ENCODE results near the gene LDLRAD3.

LDLRAD3 gene

DNA sequence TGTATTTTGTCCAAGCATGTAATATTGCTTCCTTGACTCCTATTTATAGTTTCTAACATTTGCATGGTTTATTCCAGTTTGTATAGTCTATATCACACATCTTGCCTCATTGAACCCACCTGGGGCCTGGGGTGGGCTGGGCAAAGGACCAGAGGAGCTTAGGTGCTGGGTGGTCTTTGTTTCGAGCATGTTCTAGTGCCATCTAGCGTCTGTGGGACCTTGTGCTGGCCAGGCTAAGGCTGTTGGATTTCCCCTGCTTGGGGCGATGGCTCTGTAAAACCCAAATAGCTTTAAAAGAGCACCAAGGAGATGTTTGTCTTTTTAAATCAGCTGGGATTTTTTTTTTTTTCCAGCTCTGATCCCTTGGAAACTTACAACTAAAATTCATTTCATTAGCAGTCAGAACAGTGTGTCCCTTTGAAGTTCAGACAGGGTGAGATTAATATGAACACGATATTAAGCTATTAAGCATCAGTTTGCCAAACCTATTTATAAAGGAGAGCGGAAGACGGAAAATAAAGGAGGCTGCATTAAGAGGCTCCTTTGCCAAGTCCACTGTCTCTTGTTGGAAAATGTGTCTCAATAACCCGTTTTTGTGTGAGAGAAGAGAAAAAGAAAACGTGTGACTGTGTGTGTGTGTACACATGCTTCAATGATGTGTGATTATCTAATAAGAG, 188.0 kb downstream of the LDLRAD3 start:
- peak; percentile 43 for DNase-seq
- in situ Hi-C loops (cut with MboI; ENCODE audit: low pct_unique_long_range_greater_than_20kb, low sequenced_read_pairs): loop anchor here (25.0 kb wide), 1 partner anchor 520 kb away; the partner anchor contains the start of gene FJX1

DNA sequence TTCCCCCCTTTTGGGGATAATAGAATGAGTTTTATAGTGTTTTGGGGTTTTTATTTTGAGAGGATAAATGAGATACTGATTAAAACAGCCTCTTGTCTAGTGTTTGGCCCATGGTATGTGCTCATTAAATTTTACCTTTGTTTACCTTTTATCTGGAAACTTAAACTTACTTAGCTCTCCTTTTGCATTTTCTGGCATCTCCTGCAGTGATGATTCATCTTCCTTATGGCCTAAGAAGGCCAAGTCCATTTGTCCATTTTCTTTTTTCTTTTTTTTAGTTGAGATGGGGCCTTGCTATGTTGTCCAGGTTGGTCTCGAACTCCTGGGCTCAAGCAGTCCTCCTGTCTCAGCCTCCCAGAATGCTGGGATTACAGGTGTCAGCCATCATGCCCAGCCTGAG, 189.1 kb downstream of the LDLRAD3 start:
- in situ Hi-C loops (cut with MboI; ENCODE audit: low pct_unique_long_range_greater_than_20kb, low sequenced_read_pairs): loop anchor here (25.0 kb wide), 1 partner anchor 521 kb away; the partner anchor contains the start of gene FJX1
- DNase-seq: no peak

DNA sequence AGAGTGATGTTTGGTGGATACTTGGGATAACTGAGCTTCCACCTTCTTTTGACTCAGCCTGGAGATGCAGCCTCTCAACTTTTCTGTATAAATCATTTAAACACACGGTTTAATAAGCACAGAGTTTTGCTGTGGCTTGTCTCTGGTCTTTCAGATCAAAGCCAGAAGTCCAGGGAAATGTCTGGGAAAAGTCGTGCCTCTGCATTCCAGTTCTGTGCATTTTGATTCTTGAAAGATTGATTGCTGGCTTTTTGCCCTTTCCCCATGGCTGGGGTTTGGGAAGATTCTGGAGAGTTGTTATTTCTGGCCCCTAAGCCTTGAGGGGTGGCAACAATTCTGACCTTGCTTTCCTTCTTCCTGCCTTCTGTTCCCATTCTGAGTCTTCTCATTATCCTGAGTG, 191.2 kb downstream of the LDLRAD3 start:
- DNase-seq: no peak
- in situ Hi-C loops (cut with MboI; ENCODE audit: low pct_unique_long_range_greater_than_20kb, low sequenced_read_pairs): loop anchor here (25.0 kb wide), 1 partner anchor 523 kb away; the partner anchor contains the start of gene FJX1

GRCh38 chr11:36139767-36140166, 195.9 kb downstream of the LDLRAD3 start:
- in situ Hi-C loops (cut with MboI; ENCODE audit: low pct_unique_long_range_greater_than_20kb, low sequenced_read_pairs): loop anchor here (25.0 kb wide), 1 partner anchor 527 kb away; the partner anchor contains the start of gene FJX1
- DNase-seq: no peak

GRCh38 chr11:36141196-36141953, 197.5 kb downstream of the LDLRAD3 start:
- no peak for DNase-seq

DNA sequence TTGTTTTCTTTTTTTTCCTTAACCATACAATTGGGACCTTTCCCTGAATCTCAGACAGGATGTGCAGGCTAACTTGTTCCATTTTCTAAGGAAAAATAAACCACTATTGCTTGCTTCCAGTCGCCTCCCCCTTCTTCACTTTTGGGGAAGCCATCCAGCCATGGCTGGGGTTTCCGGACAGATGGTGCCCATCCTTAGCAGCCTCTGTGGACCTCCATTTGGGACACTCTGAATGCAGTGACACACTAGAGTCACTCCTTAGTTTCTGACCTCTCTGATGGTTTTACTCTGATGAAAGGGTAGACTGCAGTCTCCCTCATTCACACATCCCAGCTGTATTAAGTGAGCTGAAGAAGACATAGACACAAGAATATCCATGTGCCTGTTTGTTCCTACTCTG, 198.1 kb downstream of the LDLRAD3 start:
- no peak for DNase-seq
- in situ Hi-C loops (cut with MboI; ENCODE audit: low pct_unique_long_range_greater_than_20kb, low sequenced_read_pairs): loop anchor here (25.0 kb wide), 1 partner anchor 530 kb away; the partner anchor contains the start of gene FJX1

More at GRCh38 chr11:36141196-36141953, 197.5 kb downstream of the LDLRAD3 start:
- in situ Hi-C loops (cut with MboI; ENCODE audit: low pct_unique_long_range_greater_than_20kb, low sequenced_read_pairs): loop anchor here (25.0 kb wide), 1 partner anchor 529 kb away; the partner anchor contains the start of gene FJX1

DNA sequence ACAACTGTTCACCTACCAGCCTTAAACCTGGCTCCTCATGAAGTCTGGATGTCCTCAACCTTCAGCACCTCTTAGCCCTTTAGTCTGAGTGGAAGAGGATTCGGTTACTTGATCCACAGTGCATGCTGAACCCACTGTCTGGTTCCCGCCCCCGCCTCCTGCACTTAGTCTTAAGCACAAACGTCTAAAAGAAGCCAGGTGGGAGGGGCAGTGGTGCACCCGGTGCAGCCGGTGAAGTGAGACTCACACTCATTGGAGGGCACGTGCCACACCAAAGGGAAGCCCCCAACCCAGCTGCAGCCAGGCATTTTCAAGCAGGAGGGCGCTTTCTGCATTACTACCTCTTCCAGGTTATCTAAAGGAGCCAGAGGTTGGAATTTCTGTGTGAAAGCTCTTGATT, 198.6 kb downstream of the LDLRAD3 start:
- DNase-seq: no peak
- in situ Hi-C loops (cut with MboI; ENCODE audit: low pct_unique_long_range_greater_than_20kb, low sequenced_read_pairs): loop anchor here (25.0 kb wide), 1 partner anchor 530 kb away; the partner anchor contains the start of gene FJX1

DNA sequence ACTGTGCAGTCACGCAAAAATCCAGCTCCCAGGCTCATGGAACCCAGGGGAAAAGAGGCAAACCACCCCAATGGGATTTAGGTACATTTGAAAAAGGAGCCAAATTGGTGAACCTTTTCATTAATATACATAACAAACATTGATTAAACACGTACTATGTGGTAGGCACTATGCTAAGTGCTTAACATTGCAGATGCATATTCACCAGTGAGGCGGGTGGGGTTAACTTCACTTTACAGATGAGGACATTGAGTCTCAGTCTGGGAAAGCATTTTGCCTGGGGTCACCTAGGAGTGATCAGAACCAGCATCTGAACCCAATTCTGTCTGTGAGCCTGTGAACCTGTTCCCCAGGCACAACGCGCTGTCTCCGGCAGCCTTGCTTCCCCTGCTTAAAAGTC, 199.0 kb downstream of the LDLRAD3 start:
- in situ Hi-C loops (cut with MboI; ENCODE audit: low pct_unique_long_range_greater_than_20kb, low sequenced_read_pairs): loop anchor here (25.0 kb wide), 1 partner anchor 531 kb away; the partner anchor contains the start of gene FJX1
- DNase-seq: no peak

GRCh38 chr11:36146437-36146836, 202.6 kb downstream of the LDLRAD3 start:
- no peak for DNase-seq
- in situ Hi-C loops (cut with MboI; ENCODE audit: low pct_unique_long_range_greater_than_20kb, low sequenced_read_pairs): loop anchor here (25.0 kb wide), 1 partner anchor 534 kb away; the partner anchor contains the start of gene FJX1

- no peak for DNase-seq
- in situ Hi-C loops (cut with MboI; ENCODE audit: low pct_unique_long_range_greater_than_20kb, low sequenced_read_pairs): loop anchor here (25.0 kb wide), 1 partner anchor 535 kb away; the partner anchor contains the start of gene FJX1
Measured at GRCh38 chr11:36147491-36147890, 203.6 kb downstream of the LDLRAD3 start.

DNA sequence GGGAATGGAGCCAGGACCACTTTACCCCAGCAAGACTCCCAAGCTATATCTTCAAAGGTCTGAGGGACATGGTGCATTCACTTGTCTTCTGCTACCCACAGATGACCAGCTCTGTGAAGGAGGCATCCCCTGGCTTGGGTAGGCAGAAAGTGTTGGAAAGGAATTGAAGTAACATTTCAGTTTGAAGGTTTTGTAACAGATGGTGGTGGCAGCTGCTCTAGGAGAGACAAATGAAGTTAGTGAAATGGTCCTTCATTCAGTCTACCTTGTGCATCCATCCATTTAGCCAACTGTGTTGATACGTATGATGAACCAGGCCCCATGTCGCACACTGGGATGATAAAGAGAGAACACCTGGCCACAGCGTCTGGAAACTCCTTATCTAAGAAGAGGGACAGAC, 204.8 kb downstream of the LDLRAD3 start:
- DNase-seq: no peak
- in situ Hi-C loops (cut with MboI; ENCODE audit: low pct_unique_long_range_greater_than_20kb, low sequenced_read_pairs): loop anchor here (25.0 kb wide), 1 partner anchor 536 kb away; the partner anchor contains the start of gene FJX1

GRCh38 chr11:36149538-36150242, 205.8 kb downstream of the LDLRAD3 start:
- DNase-seq: peak; percentile 68
- in situ Hi-C loops (cut with MboI; ENCODE audit: low pct_unique_long_range_greater_than_20kb, low sequenced_read_pairs): loop anchor here (25.0 kb wide), 1 partner anchor 537 kb away; the partner anchor contains the start of gene FJX1

DNA sequence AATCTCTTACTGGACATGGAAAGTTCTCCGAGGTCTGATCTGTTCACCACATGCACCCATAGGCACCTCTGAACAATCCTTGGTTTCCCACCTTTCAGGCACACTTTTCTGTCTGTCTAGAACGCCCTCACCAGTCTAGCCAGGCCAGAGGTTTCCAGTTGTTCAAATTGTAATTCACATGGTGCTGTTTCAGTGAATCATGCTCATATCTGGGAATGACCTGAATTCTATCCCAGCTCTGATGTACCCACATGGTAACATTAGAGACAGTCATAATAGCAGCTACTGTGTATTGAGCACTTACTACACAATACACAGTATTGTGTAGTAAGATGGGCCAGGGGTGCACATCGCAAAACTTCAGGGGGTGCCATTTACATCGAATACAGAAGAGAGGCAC, 207.1 kb downstream of the LDLRAD3 start:
- in situ Hi-C loops (cut with MboI; ENCODE audit: low pct_unique_long_range_greater_than_20kb, low sequenced_read_pairs): no loop called here
- DNase-seq: no peak

DNA sequence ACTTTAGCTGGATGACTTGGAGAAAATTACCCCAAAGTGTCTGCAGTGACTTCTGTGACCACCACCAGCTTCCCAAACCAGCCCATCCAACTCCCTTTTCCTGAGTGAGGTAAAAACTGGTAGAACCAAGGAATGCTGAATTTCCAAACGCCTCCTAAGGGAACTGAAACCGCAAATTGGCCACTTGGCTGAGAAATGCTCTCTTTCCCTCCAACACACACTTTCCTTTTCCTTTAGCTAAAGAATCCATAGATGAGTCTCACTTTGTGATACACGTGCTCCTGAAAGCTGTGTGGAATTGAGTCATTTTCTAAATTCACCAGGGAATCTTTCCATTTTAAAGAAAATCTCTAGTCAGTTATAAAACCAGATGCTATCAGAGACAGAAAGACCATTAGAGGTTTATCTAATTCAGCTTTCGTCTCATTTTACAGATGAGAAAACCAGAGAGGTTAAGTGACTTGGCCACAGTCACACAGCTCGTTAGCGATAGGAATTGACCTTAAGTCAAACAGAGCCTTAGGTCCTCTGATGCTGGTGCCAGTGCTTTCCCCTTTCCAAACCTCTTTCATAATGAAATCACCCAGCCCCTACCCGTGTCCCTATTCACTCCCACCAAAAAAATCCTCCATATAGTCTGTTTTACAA, 208.2 kb downstream of the LDLRAD3 start:
- in situ Hi-C loops (cut with MboI; ENCODE audit: low pct_unique_long_range_greater_than_20kb, low sequenced_read_pairs): no loop called here
- DNase-seq: no peak

DNA sequence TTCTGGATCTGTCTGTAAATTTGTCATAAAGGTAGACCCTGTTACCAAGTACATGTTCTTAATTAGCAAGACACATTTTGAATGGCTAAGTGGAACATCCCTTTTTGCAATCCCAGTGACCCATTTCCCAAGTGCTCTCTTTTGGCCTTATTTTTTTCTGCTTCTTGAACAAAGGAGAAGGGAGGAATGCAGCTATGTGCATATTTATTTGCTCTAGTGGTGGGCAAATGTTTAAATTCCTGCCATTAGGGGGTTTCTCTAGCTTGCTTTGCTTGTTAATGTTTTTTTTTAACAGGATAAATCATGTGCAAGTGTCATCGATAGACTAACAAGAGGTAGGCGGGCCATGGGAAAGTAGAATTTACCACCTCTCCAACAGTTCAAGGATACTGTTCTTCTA, 209.7 kb downstream of the LDLRAD3 start:
- in situ Hi-C loops (cut with MboI; ENCODE audit: low pct_unique_long_range_greater_than_20kb, low sequenced_read_pairs): no loop called here

DNA sequence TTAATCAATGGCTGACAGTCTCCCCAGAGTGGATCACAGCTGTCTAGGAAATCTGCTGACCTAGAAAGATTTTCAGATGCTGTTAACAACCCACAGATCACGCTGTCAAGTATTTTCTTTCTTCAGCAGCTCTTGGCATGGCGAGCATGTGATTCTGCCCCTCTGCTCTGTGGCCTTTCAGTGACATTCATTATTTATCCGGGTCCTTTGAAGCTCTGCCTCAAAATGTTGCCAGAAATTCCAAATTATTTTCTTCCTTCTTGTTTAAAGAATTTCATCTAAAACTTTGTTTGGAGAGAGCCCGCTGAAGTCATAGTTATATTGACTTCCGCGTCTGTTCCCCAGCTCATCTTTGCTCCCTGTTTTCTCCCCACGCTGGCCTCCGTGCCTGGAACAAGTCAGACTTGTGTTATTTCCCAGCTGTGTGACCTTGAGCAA, 211.3 kb downstream of the LDLRAD3 start:
- in situ Hi-C loops (cut with MboI; ENCODE audit: low pct_unique_long_range_greater_than_20kb, low sequenced_read_pairs): no loop called here
- no peak for DNase-seq

More for the DNA sequence above, 209.7 kb downstream of the LDLRAD3 start:
- no peak for DNase-seq

DNA sequence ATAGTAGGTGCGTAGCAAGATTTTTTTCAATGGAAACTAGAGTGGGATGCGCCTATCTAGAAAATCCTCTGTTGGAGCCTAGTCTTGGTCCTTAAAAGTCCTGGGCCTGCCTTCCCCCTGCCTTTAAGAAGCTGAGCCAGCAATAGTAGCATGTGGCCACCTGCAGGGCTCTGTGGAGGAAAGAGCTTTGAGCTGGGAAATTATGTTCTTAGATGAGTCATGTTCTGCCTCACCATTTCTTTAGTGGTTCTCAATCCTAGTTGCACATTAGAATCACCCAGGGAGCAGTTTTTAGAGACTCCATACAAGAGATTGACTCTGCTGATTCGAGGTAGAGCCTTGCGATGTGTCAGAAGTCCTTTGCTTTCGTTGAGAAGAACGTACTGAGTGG, 211.9 kb downstream of the LDLRAD3 start:
- in situ Hi-C loops (cut with MboI; ENCODE audit: low pct_unique_long_range_greater_than_20kb, low sequenced_read_pairs): no loop called here
- DNase-seq: no peak

GRCh38 chr11:36156161-36156816, 212.4 kb downstream of the LDLRAD3 start:
- DNase-seq: no peak
- in situ Hi-C loops (cut with MboI; ENCODE audit: low pct_unique_long_range_greater_than_20kb, low sequenced_read_pairs): no loop called here

Data from KBM-7 (cell line).